Measurements from ENCODE around the gene PARD3.

DNA sequence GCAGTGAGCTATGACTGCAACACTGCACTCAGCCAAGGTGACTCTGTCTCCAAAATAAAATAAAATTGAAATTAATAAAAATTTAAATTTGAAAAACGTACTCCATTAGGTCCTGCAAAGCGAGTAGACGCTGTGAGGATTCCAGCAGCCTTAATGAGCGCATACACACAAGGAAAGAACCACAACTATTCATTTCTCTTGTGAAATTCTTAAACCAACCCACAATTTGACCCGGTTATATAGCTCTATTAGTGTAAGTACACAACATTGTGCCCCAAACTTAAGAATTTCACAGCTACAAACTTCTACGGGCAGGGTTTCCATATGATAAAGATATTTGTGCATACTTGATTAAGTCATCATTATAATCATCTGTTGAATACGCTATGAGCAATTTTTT, 84.4 kb downstream of the PARD3 start:
- TF ChIP-seq, protein P1, sequence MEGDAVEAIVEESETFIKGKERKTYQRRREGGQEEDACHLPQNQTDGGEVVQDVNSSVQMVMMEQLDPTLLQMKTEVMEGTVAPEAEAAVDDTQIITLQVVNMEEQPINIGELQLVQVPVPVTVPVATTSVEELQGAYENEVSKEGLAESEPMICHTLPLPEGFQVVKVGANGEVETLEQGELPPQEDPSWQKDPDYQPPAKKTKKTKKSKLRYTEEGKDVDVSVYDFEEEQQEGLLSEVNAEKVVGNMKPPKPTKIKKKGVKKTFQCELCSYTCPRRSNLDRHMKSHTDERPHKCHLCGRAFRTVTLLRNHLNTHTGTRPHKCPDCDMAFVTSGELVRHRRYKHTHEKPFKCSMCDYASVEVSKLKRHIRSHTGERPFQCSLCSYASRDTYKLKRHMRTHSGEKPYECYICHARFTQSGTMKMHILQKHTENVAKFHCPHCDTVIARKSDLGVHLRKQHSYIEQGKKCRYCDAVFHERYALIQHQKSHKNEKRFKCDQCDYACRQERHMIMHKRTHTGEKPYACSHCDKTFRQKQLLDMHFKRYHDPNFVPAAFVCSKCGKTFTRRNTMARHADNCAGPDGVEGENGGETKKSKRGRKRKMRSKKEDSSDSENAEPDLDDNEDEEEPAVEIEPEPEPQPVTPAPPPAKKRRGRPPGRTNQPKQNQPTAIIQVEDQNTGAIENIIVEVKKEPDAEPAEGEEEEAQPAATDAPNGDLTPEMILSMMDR (IDR thresholded peaks at IDR 0.05) = no peak
- no peak for TF ChIP-seq POLR2A (IDR thresholded peaks at IDR 0.05)
